Measurements from ENCODE around the gene GRPEL1. TPM values are rescaled to one million over a fixed set of nuclear protein-coding genes. Genes with fewer than 3 reads are reported as not detected.
A peak's percentile ranks its signal among the peaks of the same experiment; 100 is the strongest.

The GRPEL1 gene
- total and polyA plus RNA-seq, 9 of the 15 experiments (the other 6 are each of a cell fraction or from before 2014, with no cell fraction given), result 43.4 to 192 (median 86.6) TPM

DNA sequence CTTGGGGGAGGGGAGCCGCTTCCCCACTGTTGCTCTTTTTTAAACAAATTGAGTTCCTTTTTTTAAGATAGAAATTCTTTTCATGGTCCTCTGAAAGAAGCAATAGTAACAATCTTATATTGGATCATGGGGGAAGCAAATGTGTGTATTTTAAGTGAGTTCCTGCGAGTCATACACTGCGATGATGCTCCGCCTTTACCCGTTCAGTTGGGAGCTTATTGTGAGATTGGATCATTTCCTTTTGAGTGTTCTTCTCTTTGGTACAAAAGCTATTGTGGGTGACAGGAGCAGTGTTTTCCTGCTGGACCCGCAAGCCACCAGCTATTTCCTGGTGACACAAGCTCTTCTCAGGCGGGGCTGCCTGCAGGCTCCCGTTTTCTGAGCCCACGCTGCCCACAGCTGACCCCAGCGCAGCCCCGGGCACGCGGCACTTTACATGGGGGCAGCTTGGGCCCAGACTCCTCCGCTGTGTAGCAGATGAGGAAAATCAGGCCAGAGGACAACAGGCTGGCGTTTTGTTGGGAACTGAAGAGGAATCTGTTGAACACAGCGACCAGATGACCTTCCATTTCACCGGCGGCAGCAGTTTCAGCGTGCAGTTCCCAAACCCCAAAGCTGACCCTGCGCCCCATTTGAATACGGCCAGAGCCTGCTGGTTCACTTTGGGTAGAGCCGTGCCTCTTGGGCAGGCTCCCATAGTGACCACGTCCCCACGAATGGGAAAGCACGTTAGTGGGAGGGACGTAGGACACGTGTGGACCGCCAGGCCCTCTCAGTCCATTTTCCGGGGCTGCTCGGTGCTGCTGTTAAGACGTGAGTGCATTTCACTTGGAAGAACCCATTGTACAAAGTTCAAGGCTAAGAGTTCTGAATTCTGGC, 12.5 kb downstream of the GRPEL1 start (continued):
- TF ChIP-seq CBFB (CRISPR knock-in tag; IDR thresholded peaks at IDR 0.05), result no peak
- no peak for TF ChIP-seq ARID1B (IDR thresholded peaks at IDR 0.05)
- TF ChIP-seq RAD21 (CRISPR knock-in tag; conservative IDR thresholded peaks at IDR 0.05 in 1 of 2, IDR thresholded peaks at IDR 0.05 in 1 of 2), result no peak
- no peak for TF ChIP-seq IRF2 (CRISPR knock-in tag; IDR thresholded peaks at IDR 0.05)
- TF ChIP-seq, protein P1, sequence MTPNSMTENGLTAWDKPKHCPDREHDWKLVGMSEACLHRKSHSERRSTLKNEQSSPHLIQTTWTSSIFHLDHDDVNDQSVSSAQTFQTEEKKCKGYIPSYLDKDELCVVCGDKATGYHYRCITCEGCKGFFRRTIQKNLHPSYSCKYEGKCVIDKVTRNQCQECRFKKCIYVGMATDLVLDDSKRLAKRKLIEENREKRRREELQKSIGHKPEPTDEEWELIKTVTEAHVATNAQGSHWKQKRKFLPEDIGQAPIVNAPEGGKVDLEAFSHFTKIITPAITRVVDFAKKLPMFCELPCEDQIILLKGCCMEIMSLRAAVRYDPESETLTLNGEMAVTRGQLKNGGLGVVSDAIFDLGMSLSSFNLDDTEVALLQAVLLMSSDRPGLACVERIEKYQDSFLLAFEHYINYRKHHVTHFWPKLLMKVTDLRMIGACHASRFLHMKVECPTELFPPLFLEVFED (CRISPR knock-in tag; conservative IDR thresholded peaks at IDR 0.05), result no peak

DNA sequence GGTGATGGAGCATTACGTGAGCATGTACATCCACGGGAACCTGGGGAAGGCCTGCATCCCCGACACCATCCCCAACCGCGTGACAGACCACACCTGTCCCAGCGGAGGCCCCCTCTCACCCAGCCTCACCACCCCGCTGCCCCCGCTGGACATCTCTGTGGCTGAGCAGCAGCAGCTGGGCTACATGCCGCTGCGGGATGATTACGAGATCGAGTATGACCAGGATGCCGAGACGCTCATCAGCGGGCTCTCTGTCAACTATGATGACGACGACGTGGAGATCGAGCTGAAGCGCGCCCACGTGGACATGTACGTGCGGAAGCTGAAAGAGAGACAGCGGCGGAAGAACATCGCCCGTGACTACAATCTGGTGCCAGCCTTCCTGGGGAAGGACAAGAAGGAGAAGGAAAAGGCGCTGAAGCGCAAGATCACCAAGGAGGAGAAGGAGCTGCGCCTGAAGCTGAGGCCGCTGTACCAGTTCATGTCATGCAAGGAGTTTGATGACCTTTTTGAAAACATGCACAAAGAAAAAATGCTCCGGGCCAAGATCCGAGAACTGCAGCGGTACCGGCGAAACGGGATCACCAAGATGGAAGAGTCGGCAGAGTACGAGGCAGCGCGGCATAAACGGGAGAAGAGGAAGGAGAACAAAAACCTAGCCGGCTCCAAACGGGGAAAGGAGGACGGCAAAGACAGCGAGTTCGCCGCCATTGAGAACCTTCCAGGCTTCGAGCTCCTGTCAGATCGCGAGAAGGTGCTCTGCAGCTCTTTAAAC, 13.6 kb downstream of the GRPEL1 start:
- H3K79me2 ChIP-seq (ENCODE audit: control insufficient read depth, insufficient read depth, low read length), result peaks cover 17% of the 10 kb centered on the region; the same call in 2 of the 3 replicates
- TF ChIP-seq POLR2G (IDR thresholded peaks at IDR 0.05; ENCODE audit: low read depth, low read length) (peak; percentile 31; the same call in 1 of the 2 replicates), HOXB6 (CRISPR knock-in tag; IDR thresholded peaks at IDR 0.05; ENCODE audit: borderline replicate concordance) (no peak)

More for the DNA sequence above, 13.6 kb downstream of the GRPEL1 start:
- intact Hi-C loops (cut with micrococcal nuclease), result no loop called here
- Histone ChIP-seq H3K9me3 (replicated peaks; ENCODE audit: control insufficient read depth, insufficient read depth, low read depth, low read length) (no peaks in the 10 kb centered on the region), H2AFZ (ENCODE audit: low read depth, low read length) (no peak overlapping the region), H3K9ac (ENCODE audit: insufficient read depth in 1 of 2, low read depth in 2 of 2, low read length in 2 of 2) (peak overlapping the region in 1 of 2 experiments; percentile 45; a peak in 2 of 4 replicates), H3K4me3 (no peak overlapping the region), H3K36me3 (ENCODE audit: control insufficient read depth, insufficient read depth, low read length) (peaks cover 57% of the 10 kb centered on the region; the same call in 2 of the 3 replicates), H3K27ac (ENCODE audit: extremely low read depth, low read depth, low read length) (no peak overlapping the region), H3K4me2 (ENCODE audit: insufficient read depth, low read length) (no peak overlapping the region), H3K9me1 (ENCODE audit: control insufficient read depth, insufficient read depth, low read length) (peaks cover 6% of the 10 kb centered on the region), H3K4me1 (replicated peaks in 1 of 2; ENCODE audit: control insufficient read depth in 2 of 2, insufficient read depth in 2 of 2, low read length in 2 of 2) (peaks cover 4 to 47% of the 10 kb centered on the region in 2 experiments; a peak in 4 of 5 replicates), H4K20me1 (replicated peaks; ENCODE audit: control insufficient read depth, insufficient read depth, low read length) (peaks cover 11% of the 10 kb centered on the region), H3K27me3 (ENCODE audit: control insufficient read depth in 2 of 2, insufficient read depth in 2 of 2, low read length in 2 of 2) (no peaks in the 10 kb centered on the region)
- WGBS (ENCODE audit: insufficient coverage, low coverage, missing lambda C conversion rate), result 92% methylated on average over 42 of the region's 52 CpGs
- no peak for FAIRE-seq
- ChIA-PET POLR2A (interaction anchor here (0.6 to 3.5 kb wide), 4 partner anchors 9 to 162 kb away, joined by 3 to 24 read pairs (median 6); partner anchors contain the start of gene GRPEL1), CTCF (ENCODE audit: low intra/inter-chr PET ratio) (no interaction called here)
- no peak for DNase-seq (ENCODE audit: extremely low read depth in 1 of 4, low spot score in 3 of 4)
- in situ Hi-C loops (cut with MboI), result no loop called here
- ATAC-seq, result no peak
- TSS peak; percentile 33 for BruUV-seq (replicated peaks)

Data from K562 (cell line).